Thyroid gland (tissue), 4 donors: ENCODE results near the gene FGGY. TPM values are rescaled to one million over a fixed set of nuclear protein-coding genes. Genes with fewer than 3 reads are reported as not detected.
"Not testable (repeated sequence)": the region's sequence is repeated elsewhere in the genome, so short reads cannot be mapped to it uniquely, and the experiment has no call there.

ENCODE experiments used
- DNase-seq, 2 donors: peaks; one replicate each; pipeline ENCODE4 v3.0.0-alpha.2; 2019
- H3K27ac ChIP-seq, 3 donors: fragments of 200-600 bp; sonication (generic); 1 replicate in 2 of 3; 2 replicates in 1 of 3; pipeline ENCODE4 v1.5.1; 2016 to 2019; ENCODE audit warnings: mild to moderate bottlenecking in 1 of 3, moderate library complexity in 1 of 3
- H3K27me3 ChIP-seq: fragments of 200-600 bp; sonication (generic); one replicate; pipeline ENCODE4 v1.5.1; 2019
- H3K36me3 ChIP-seq, 2 donors: fragments of 200-600 bp; sonication (generic); one replicate each; pipeline ENCODE4 v1.5.1; 2016 to 2019
- H3K4me1 ChIP-seq, 2 donors: fragments of 200-600 bp; sonication (generic); one replicate each; pipeline ENCODE4 v1.5.1; 2017 to 2019
- H3K4me3 ChIP-seq, 3 donors: fragments of 200-600 bp; sonication (generic); replicated peaks in 1 of 3; 1 replicate in 2 of 3; 2 replicates in 1 of 3; pipeline ENCODE4 v1.5.1; 2016; ENCODE audit warnings: mild to moderate bottlenecking in 1 of 3
- H3K9me3 ChIP-seq: fragments of 200-600 bp; sonication (generic); one replicate; pipeline ENCODE4 v1.5.1; 2017
- CTCF ChIP-seq, 6 experiments: fragments of 200-600 bp in 3 of 6; fragments of 450-650 bp in 3 of 6; sonication (generic) in 3 of 6; IDR thresholded peaks; one replicate each; pipeline ENCODE4 v1.5.1; 2016 to 2019; ENCODE audit warnings: antibody characterized with exemption in 6 of 6, mild to moderate bottlenecking in 2 of 6, inconsistent platforms in 1 of 6, moderate library complexity in 1 of 6
- POLR2A ChIP-seq, 2 donors: fragments of 450-650 bp; IDR thresholded peaks; one replicate each; pipeline ENCODE4 v1.6.1; 2017; ENCODE audit warnings: antibody characterized with exemption in 2 of 2, mild to moderate bottlenecking in 2 of 2, moderate library complexity in 1 of 2
- WGBS, 2 donors: methylation state at CpG; one replicate each; pipeline ENCODE4 v1.1.5; 2017; 5-methylcytosine and 5-hydroxymethylcytosine counted together
- intact Hi-C: fragments of 100-400 bp; cut with DNase I; formaldehyde crosslinking; loops from one replicate; pipeline ENCODE4 v1.15.1; 2023
- total RNA-seq, 4 donors: library from RNA; depleted of rRNA; stranded (reverse); fragments of >200 nt; gene quantifications; one replicate each; pipeline ENCODE4 v1.2.3, GENCODE V29; 2016

Gene FGGY
- total RNA-seq, 4 donors from 2014 or later: 24.6 to 46.1 (median 36.4) TPM

- no peaks in the 10 kb centered on the region for H3K4me1 ChIP-seq
- intact Hi-C loops: no loop called here
- TF ChIP-seq POLR2A (IDR thresholded peaks at IDR 0.05) (no peak), CTCF (IDR thresholded peaks at IDR 0.05) (no peak)
- WGBS, 2 donors: 96 to 97% methylated on average over 1 of the region's 1 CpG
- H3K4me3 ChIP-seq: no peak overlapping the region
- no peak overlapping the region for H3K27ac ChIP-seq
- H3K9me3 ChIP-seq: no peaks in the 10 kb centered on the region
- H3K36me3 ChIP-seq: no peaks in the 10 kb centered on the region
- H3K27me3 ChIP-seq: no peaks in the 10 kb centered on the region
- no peak for DNase-seq
These were observed 48.3 kb downstream of the FGGY start for GRCh38 chr1:59345221-59345620.

DNA sequence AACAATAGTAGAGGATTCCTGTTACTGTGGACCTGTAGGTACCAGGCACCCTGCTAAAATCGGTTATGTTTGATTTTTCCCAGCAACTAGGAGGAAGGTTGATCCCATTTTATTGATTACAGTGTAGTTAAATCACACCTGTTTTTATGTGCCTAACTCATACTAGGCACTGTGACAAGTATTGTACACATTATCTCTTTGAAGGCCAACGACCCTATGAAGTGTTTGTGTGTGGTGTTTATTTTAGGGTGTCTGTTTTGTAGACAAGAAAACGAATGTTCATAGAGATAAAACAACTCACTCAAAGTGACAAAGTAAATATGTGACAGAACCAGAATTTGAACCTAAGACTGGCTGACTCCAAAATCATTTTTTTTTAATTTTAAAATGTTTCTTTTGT lies 49.5 kb downstream of the FGGY start:
- no peak for DNase-seq
- TF ChIP-seq POLR2A (IDR thresholded peaks at IDR 0.05) (no peak), CTCF (IDR thresholded peaks at IDR 0.05) (no peak)
- intact Hi-C loops: no loop called here
- no peaks in the 10 kb centered on the region for H3K9me3 ChIP-seq
- H3K4me3 ChIP-seq: no peak overlapping the region
- H3K4me1 ChIP-seq: no peaks in the 10 kb centered on the region
- H3K27me3 ChIP-seq: no peaks in the 10 kb centered on the region
- no peaks in the 10 kb centered on the region for H3K36me3 ChIP-seq
- H3K27ac ChIP-seq: no peak overlapping the region
- WGBS, 2 donors: 79 to 83% methylated on average over 3 of the region's 3 CpGs

- Histone ChIP-seq H3K27ac (no peak overlapping the region), H3K4me3 (no peak overlapping the region), H3K9me3 (no peaks in the 10 kb centered on the region), H3K4me1 (no peaks in the 10 kb centered on the region), H3K36me3 (no peaks in the 10 kb centered on the region), H3K27me3 (no peaks in the 10 kb centered on the region)
- 89 to 96% methylated on average over 3 of the region's 3 CpGs for WGBS, 2 donors
- intact Hi-C loops: no loop called here
- no peak for DNase-seq
- no peak for TF ChIP-seq POLR2A (IDR thresholded peaks at IDR 0.05)
- TF ChIP-seq CTCF (IDR thresholded peaks at IDR 0.05): no peak
These were observed 52.2 kb downstream of the FGGY start for GRCh38 chr1:59349101-59349500.

GRCh38 chr1:59350521-59350920 lies 53.6 kb downstream of the FGGY start:
- TF ChIP-seq POLR2A (IDR thresholded peaks at IDR 0.05) (no peak), CTCF (IDR thresholded peaks at IDR 0.05) (no peak)
- peaks cover 10 to 11% of the 10 kb centered on the region in 2 donors for H3K4me1 ChIP-seq
- no peak overlapping the region for H3K27ac ChIP-seq
- no peaks in the 10 kb centered on the region for H3K27me3 ChIP-seq
- intact Hi-C loops: no loop called here
- 88 to 90% methylated on average over 2 of the region's 2 CpGs for WGBS, 2 donors
- no peaks in the 10 kb centered on the region for H3K36me3 ChIP-seq
- no peaks in the 10 kb centered on the region for H3K9me3 ChIP-seq
- H3K4me3 ChIP-seq: no peak overlapping the region
- no peak for DNase-seq

DNA sequence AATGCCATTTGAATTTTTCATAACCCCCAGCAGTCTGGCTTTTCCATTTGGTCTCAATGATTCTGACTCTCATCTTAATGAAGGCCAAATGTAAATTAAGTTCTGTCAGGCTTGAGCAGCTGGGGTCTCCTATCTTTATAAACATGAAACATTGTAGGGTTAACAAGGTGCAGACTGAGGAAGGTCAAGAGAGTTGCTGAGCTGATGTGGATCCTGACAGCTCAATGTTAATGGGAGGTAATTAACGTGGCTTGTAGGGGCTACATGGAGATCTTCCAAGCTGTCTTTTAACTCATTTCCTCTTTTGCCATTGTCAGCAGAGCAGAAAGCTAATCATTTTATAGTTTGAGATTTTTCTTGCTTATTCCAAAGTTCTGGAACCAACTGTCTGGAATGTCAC lies 55.2 kb downstream of the FGGY start:
- H3K36me3 ChIP-seq: no peaks in the 10 kb centered on the region
- no peaks in the 10 kb centered on the region for H3K9me3 ChIP-seq
- no peak overlapping the region for H3K27ac ChIP-seq
- peaks cover 14 to 16% of the 10 kb centered on the region in 2 donors for H3K4me1 ChIP-seq
- TF ChIP-seq POLR2A (IDR thresholded peaks at IDR 0.05): no peak
- H3K27me3 ChIP-seq: no peaks in the 10 kb centered on the region
- no peak for DNase-seq
- WGBS, 2 donors: 81 to 95% methylated on average over 1 of the region's 1 CpG
- no peak overlapping the region for H3K4me3 ChIP-seq
- intact Hi-C loops: no loop called here

GRCh38 chr1:59353453-59353852 lies 56.6 kb downstream of the FGGY start:
- 88 to 91% methylated on average over 3 of the region's 3 CpGs for WGBS, 2 donors
- DNase-seq: no peak
- Histone ChIP-seq H3K27me3 (no peaks in the 10 kb centered on the region), H3K9me3 (no peaks in the 10 kb centered on the region), H3K36me3 (no peaks in the 10 kb centered on the region), H3K4me1 (peaks cover 14 to 16% of the 10 kb centered on the region in 2 donors), H3K4me3 (no peak overlapping the region), H3K27ac (no peak overlapping the region)
- intact Hi-C loops: no loop called here
- TF ChIP-seq POLR2A (IDR thresholded peaks at IDR 0.05) (no peak), CTCF (IDR thresholded peaks at IDR 0.05) (no peak)

DNA sequence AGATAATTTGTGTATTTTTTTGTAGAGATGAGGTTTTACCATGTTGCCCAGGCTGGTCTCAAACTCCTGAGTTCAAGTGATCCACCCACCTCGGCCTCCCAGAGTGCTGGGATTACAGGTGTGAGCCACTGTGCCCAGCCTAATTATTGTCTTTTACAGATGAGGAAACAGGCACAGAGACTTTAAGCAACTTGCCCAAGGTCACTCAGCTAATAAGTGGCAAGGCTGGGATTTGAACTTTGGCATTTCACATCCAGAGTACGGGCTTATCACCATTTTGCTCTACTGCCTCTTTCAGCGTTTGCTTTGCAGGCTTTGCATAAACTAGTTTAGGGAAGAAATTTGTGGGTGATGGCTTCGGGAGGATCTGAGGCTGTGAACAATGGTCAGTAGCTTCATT lies 57.3 kb downstream of the FGGY start:
- intact Hi-C loops, H3K36me3 ChIP-seq, H3K9me3 ChIP-seq, H3K4me3 ChIP-seq, H3K27me3 ChIP-seq, DNase-seq: not testable (repeated sequence)
- Histone ChIP-seq H3K4me1 (peaks cover 14 to 16% of the 10 kb centered on the region in 2 donors), H3K27ac (peak overlapping the region in 1 of 3 donors; percentile 56)
- 93 to 97% methylated on average over 4 of the region's 4 CpGs for WGBS, 2 donors
